K562 treated with DMSO at 1 percent for 12 hours (cell line): ENCODE results near the gene TRMT61B. TPM values are rescaled to one million over a fixed set of nuclear protein-coding genes. Genes with fewer than 3 reads are reported as not detected.

Experiments used
- total RNA-seq: library from RNA; unstranded; fragments of 300-600 nt; gene quantifications from 2 replicates; pipeline ENCODE4 v1.2.3, GENCODE V29; 2022; ENCODE audit not compliant: insufficient read depth

Gene TRMT61B
- total RNA-seq = 8.7 and 20.6 TPM in 2 replicates

GRCh38 chr2:28870146-28870891, at the start of gene TRMT61B:
TRMT61B (minus strand) TSS chr2:28870309; CDS start chr2:28870277, 32 bp downstream.

GRCh38 chr2:28894470-28895188, 24.5 kb upstream of the TRMT61B start, which contains the start of gene WDR43:
WDR43 (plus strand) TSS chr2:28894667; CDS start chr2:28894699, 32 bp downstream.

GRCh38 chr2:28810384-28811285, 59.5 kb downstream of the TRMT61B start, which contains the start of gene SPDYA:
SPDYA (plus strand) TSS chr2:28810834; CDS start chr2:28816015, 5,181 bp downstream.

Other genes with a start within 250 kb of the TRMT61B start
- 21.4 and 68.1 TPM in 2 replicates for gene PPP1CB, start 118.5 kb downstream of the TRMT61B start, total RNA-seq
- not detected in 2 replicates for gene SPDYA, start 59.5 kb downstream of the TRMT61B start, total RNA-seq
- 5.3 and 14.6 TPM in 2 replicates for gene WDR43, start 24.4 kb upstream of the TRMT61B start, total RNA-seq
- not detected in 2 replicates for gene TOGARAM2, start 111.0 kb upstream of the TRMT61B start, total RNA-seq
- gene PCARE, start 204.2 kb upstream of the TRMT61B start, total RNA-seq = not detected in 2 replicates
- gene CLIP4, start 245.1 kb upstream of the TRMT61B start, total RNA-seq = 0.84 TPM in 1 of 2 replicates, not detected in the other